ENCODE measurements around the gene POLA2.

DNA sequence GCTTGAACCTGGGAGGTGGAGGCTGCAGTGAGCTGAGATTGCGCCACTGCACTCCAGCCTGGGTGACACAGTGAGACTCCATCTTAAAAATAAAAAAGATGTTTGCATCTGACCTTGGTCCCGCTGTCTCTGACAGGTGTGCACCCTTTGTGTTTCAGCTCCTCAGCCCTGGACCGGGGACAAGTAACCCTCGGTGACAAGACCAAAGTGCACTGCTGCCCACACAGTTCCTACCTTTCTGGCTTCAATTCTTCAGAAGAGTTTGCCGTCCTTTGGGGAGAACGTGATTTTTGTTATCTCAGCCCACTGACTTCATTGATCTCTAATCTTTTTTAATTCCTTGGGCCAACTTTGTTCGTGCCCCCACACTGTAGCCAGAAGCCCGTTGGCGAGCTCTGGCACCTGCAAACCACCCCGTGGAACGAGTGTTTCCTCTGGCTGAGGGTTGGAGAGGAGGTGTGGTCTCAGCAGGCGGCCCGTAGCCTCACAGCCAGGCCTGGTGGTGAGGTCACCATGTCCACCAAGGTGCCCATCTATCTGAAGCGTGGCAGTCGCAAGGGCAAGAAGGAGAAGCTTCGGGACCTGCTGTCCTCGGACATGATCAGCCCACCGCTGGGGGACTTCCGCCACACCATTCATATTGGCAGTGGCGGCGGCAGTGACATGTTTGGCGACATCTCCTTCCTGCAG lies 58.8 kb downstream of the POLA2 start:
- TF ChIP-seq TARDBP (IDR thresholded peaks at IDR 0.05) (no peak), FOXM1 (IDR thresholded peaks at IDR 0.05; ENCODE audit: borderline replicate concordance) (no peak), ELF4 (IDR thresholded peaks at IDR 0.05) (no peak), SP1 (IDR thresholded peaks at IDR 0.05) (no peak), FOXK2 (IDR thresholded peaks at IDR 0.05) (no peak), FOXA1 (IDR thresholded peaks at IDR 0.05) (no peak), L3MBTL2 (conservative IDR thresholded peaks at IDR 0.05) (no peak)
